ENCODE measurements around the gene DRGX. TPM values are rescaled to one million over a fixed set of nuclear protein-coding genes. Genes with fewer than 3 reads are reported as not detected.

Gene DRGX
- total and polyA plus RNA-seq, 2 experiments from 2014 or later: not detected

- no peaks in the 10 kb centered on the region for H3K36me3 ChIP-seq
Observed at GRCh38 chr10:49360271-49361177, 35.4 kb downstream of the DRGX start.

GRCh38 chr10:49359349-49360270, 36.3 kb downstream of the DRGX start:
- Histone ChIP-seq H3K27ac (peak overlapping the region; percentile 3), H3K36me3 (no peaks in the 10 kb centered on the region), H3K9me3 (ENCODE audit: low read depth) (no peaks in the 10 kb centered on the region), H3K27me3 (no peaks in the 10 kb centered on the region), H3K4me3 (no peak overlapping the region), H3K4me1 (ENCODE audit: low read depth) (no peaks in the 10 kb centered on the region)
- TF ChIP-seq CTCF (IDR thresholded peaks at IDR 0.05; ENCODE audit: low read depth, low read length): no peak
- DNase-seq (ENCODE audit: low read depth in 1 of 2, low spot score in 1 of 2): peak; percentile 26 to 71

More at GRCh38 chr10:49360271-49361177, 35.4 kb downstream of the DRGX start:
- H3K27me3 ChIP-seq: no peaks in the 10 kb centered on the region
- TF ChIP-seq CTCF (IDR thresholded peaks at IDR 0.05; ENCODE audit: low read depth, low read length): no peak
- no peak overlapping the region for H3K27ac ChIP-seq
- no peak overlapping the region for H3K4me3 ChIP-seq
- H3K4me1 ChIP-seq (ENCODE audit: low read depth): no peaks in the 10 kb centered on the region
- peak; percentile 32 to 44 for DNase-seq (ENCODE audit: low read depth in 1 of 2, low spot score in 1 of 2)
- H3K9me3 ChIP-seq (ENCODE audit: low read depth): no peaks in the 10 kb centered on the region

DNA sequence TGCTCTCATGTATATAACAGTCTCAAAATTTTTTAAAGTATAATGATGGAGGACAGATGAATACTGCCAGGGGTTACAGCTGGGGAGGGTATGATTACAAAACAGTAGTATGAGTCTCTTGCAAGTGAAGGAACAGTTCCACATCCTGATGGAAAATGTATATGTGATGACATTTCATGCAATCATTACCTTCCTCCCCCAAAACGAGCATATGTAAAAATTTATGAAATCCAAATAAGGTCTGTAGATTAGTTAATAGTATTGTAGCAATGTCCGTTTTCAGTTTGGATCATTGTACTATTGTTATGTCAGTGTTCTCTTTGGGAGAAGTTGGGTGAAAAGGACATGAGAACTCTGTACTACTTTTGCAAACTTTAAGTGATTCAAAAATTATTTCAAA, 38.0 kb downstream of the DRGX start:
- Histone ChIP-seq H3K27me3 (no peaks in the 10 kb centered on the region), H3K9me3 (ENCODE audit: low read depth) (no peaks in the 10 kb centered on the region), H3K4me1 (ENCODE audit: low read depth) (no peaks in the 10 kb centered on the region), H3K36me3 (no peaks in the 10 kb centered on the region), H3K4me3 (no peak overlapping the region), H3K27ac (no peak overlapping the region)
- TF ChIP-seq CTCF (IDR thresholded peaks at IDR 0.05; ENCODE audit: low read depth, low read length): no peak
- no peak for DNase-seq (ENCODE audit: low read depth in 1 of 2, low spot score in 1 of 2)

DNA sequence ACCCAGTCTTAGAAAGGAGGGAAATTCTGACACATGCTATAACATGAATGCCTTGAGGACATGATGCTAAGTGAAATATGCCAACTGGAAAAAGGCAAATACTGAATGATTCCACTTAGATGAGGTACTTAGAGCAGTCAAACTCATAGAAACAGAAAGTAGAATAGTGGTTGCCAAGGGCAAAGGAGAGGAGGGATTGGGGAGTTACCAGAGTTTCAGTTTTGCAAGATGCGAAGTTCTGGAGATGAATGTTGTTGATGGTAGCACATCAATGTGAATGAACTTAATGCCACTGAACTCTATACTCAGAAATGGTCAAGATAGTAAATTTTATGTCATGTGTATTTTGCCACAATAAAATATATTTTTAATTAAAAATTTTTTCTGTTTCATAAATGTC, 38.9 kb downstream of the DRGX start:
- TF ChIP-seq CTCF (IDR thresholded peaks at IDR 0.05; ENCODE audit: low read depth, low read length): no peak
- no peak for DNase-seq (ENCODE audit: low read depth in 1 of 2, low spot score in 1 of 2)

DNA sequence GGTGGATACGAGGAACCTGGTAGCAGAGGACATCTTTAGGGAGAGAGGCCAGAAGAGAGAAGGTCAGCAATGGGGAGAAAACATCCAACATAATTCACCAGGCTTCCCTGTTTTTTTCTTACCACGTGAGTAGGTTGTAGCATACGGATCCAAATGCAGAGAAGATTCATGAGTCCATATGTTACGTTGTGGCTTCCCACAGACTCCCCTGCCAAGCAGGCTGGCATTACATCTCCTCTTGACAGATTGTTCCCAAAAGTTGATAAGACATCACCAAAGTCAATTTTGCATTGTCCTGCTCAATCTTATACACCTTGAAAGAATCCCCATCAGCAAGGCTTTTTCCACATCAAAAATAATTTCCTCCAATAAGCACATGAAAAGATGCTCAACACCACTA, 39.7 kb downstream of the DRGX start:
- Histone ChIP-seq H3K27me3 (no peaks in the 10 kb centered on the region), H3K9me3 (ENCODE audit: low read depth) (no peaks in the 10 kb centered on the region), H3K4me1 (ENCODE audit: low read depth) (no peaks in the 10 kb centered on the region), H3K27ac (no peak overlapping the region), H3K4me3 (no peak overlapping the region), H3K36me3 (no peaks in the 10 kb centered on the region)
- no peak for TF ChIP-seq CTCF (IDR thresholded peaks at IDR 0.05; ENCODE audit: low read depth, low read length)
- DNase-seq (ENCODE audit: low read depth in 1 of 2, low spot score in 1 of 2): no peak

More for the DNA sequence above, 38.9 kb downstream of the DRGX start:
- no peaks in the 10 kb centered on the region for H3K4me1 ChIP-seq (ENCODE audit: low read depth)
- no peak overlapping the region for H3K27ac ChIP-seq
- H3K9me3 ChIP-seq (ENCODE audit: low read depth): no peaks in the 10 kb centered on the region
- H3K36me3 ChIP-seq: no peaks in the 10 kb centered on the region
- no peaks in the 10 kb centered on the region for H3K27me3 ChIP-seq
- H3K4me3 ChIP-seq: no peak overlapping the region

Measured in cardiac muscle cell (in vitro differentiated cells and primary cell).